GM23338 (cell line): ENCODE measurements around the gene CHRNB2. TPM values are rescaled to one million over a fixed set of nuclear protein-coding genes. Genes with fewer than 3 reads are reported as not detected.

Source experiments
- ATAC-seq: fragments of 200-7000 bp; cut with Tn5 transposase; 3 replicates; pipeline ENCODE4 v1.9.1; 2020
- DNase-seq: peaks from one replicate; pipeline ENCODE4 v3.0.0-alpha.2; 2015; ENCODE audit warnings: low spot score
- H2AFZ ChIP-seq: fragments of 200-600 bp; sonication (generic); 2 replicates; pipeline ENCODE4 v1.8.0; 2016; ENCODE audit warnings: antibody characterized with exemption, mild to moderate bottlenecking, moderate library complexity
- H3F3A ChIP-seq: fragments of 200-600 bp; sonication (generic); replicated peaks from 2 replicates; pipeline ENCODE4 v1.8.0; 2017; ENCODE audit warnings: antibody characterized with exemption, mixed run types, low read depth
- H3K27ac ChIP-seq: fragments of 200-600 bp; sonication (generic); 2 replicates; pipeline ENCODE4 v1.6.1; 2016; ENCODE audit warnings: low read depth
- H3K27me3 ChIP-seq: fragments of 200-600 bp; sonication (generic); 2 replicates; pipeline ENCODE4 v1.8.0; 2016; ENCODE audit warnings: mild to moderate bottlenecking, mixed run types, moderate library complexity; ENCODE audit not compliant: insufficient read depth
- H3K36me3 ChIP-seq: fragments of 200-600 bp; sonication (generic); 2 replicates; pipeline ENCODE4 v1.8.0; 2016; ENCODE audit warnings: mild to moderate bottlenecking; ENCODE audit not compliant: insufficient read depth
- H3K4me1 ChIP-seq: fragments of 200-600 bp; sonication (generic); 2 replicates; pipeline ENCODE4 v1.8.0; 2016; ENCODE audit warnings: mild to moderate bottlenecking, moderate library complexity; ENCODE audit not compliant: insufficient read depth
- H3K4me2 ChIP-seq: fragments of 200-600 bp; sonication (generic); 2 replicates; pipeline ENCODE4 v1.7.1; 2017; ENCODE audit warnings: mixed run types
- H3K4me3 ChIP-seq: fragments of 200-600 bp; sonication (generic); 2 replicates; pipeline ENCODE4 v1.6.1; 2016; ENCODE audit warnings: mixed run types
- H3K79me2 ChIP-seq: fragments of 200-600 bp; sonication (generic); replicated peaks from 2 replicates; pipeline ENCODE4 v1.8.0; 2017; ENCODE audit warnings: mild to moderate bottlenecking; ENCODE audit not compliant: insufficient read depth
- H3K9me2 ChIP-seq: fragments of 200-600 bp; sonication (generic); 2 replicates; pipeline ENCODE4 v1.8.0; 2017; ENCODE audit not compliant: insufficient read depth
- H4K20me1 ChIP-seq: fragments of 200-600 bp; sonication (generic); replicated peaks from 2 replicates; pipeline ENCODE4 v1.8.0; 2017; ENCODE audit warnings: mild to moderate bottlenecking; ENCODE audit not compliant: insufficient read depth
- H3K27ac Mint-ChIP-seq: 2 replicates; pipeline ENCODE4 v1.8.0; 2020; ENCODE audit warnings: inconsistent platforms, mild to moderate bottlenecking, moderate library complexity, mixed read lengths
- H3K27me3 Mint-ChIP-seq: 3 replicates; pipeline ENCODE4 v1.8.0; 2022; ENCODE audit warnings: low read depth, mild to moderate bottlenecking, moderate library complexity, mixed read lengths, inconsistent platforms; ENCODE audit not compliant: insufficient read depth, poor library complexity
- H3K36me3 Mint-ChIP-seq: 3 replicates; pipeline ENCODE4 v1.8.0; 2021; ENCODE audit warnings: low read depth, mild to moderate bottlenecking, inconsistent platforms, moderate library complexity, mixed read lengths
- H3K4me1 Mint-ChIP-seq: 3 replicates; pipeline ENCODE4 v1.8.0; 2020; ENCODE audit warnings: mild to moderate bottlenecking, inconsistent platforms, mixed read lengths
- H3K4me3 Mint-ChIP-seq: 3 replicates; pipeline ENCODE4 v1.8.0; 2021; ENCODE audit warnings: moderate library complexity, mild to moderate bottlenecking, inconsistent platforms, mixed read lengths
- H3K9me3 Mint-ChIP-seq: 3 replicates; pipeline ENCODE4 v1.8.0; 2020; ENCODE audit warnings: moderate library complexity, mild to moderate bottlenecking, inconsistent platforms, mixed read lengths
- CREB1 ChIP-seq: fragments of 250-450 bp; sonication (Bioruptor Pico); IDR thresholded peaks from 2 replicates; pipeline ENCODE4 v1.5.0; 2020; ENCODE audit warnings: low read depth, mild to moderate bottlenecking, moderate library complexity
- EZH2 ChIP-seq: fragments of 200-600 bp; sonication (generic); IDR thresholded peaks from one replicate; pipeline ENCODE4 v1.8.0; 2017; ENCODE audit warnings: antibody characterized with exemption, mild to moderate bottlenecking, low read depth; ENCODE audit not compliant: unreplicated experiment
- EZH2phosphoT487 ChIP-seq: fragments of 200-600 bp; sonication (generic); IDR thresholded peaks from one replicate; pipeline ENCODE4 v1.8.1; 2018; ENCODE audit warnings: antibody characterized with exemption; ENCODE audit not compliant: unreplicated experiment
- JUNB ChIP-seq: IDR thresholded peaks from one replicate; pipeline ENCODE4 v1.6.1; 2016; ENCODE audit warnings: antibody characterized with exemption; ENCODE audit not compliant: unreplicated experiment
- NANOG ChIP-seq: IDR thresholded peaks from 2 replicates; pipeline ENCODE4 v1.6.1; 2016; ENCODE audit warnings: antibody characterized with exemption, borderline replicate concordance
- POLR2AphosphoS5 ChIP-seq: IDR thresholded peaks from 2 replicates; pipeline ENCODE4 v1.6.1; 2016; ENCODE audit warnings: antibody characterized with exemption, low read depth
- STAT1 ChIP-seq: IDR thresholded peaks from one replicate; pipeline ENCODE4 v1.6.1; 2016; ENCODE audit warnings: antibody characterized with exemption; ENCODE audit not compliant: unreplicated experiment
- ZNF114 ChIP-seq: fragments of 250-450 bp; sonication (Bioruptor Pico); IDR thresholded peaks from 2 replicates; pipeline ENCODE4 v1.5.0; 2020; ENCODE audit warnings: mild to moderate bottlenecking, moderate library complexity
- ZNF331 ChIP-seq: fragments of 250-450 bp; sonication (Bioruptor Pico); IDR thresholded peaks from 2 replicates; pipeline ENCODE4 v1.5.0; 2020; ENCODE audit warnings: low read depth, mild to moderate bottlenecking, moderate library complexity
- ZNF462 ChIP-seq: fragments of 250-450 bp; sonication (Bioruptor Pico); IDR thresholded peaks from 2 replicates; pipeline ENCODE4 v1.5.0; 2020; ENCODE audit warnings: mild to moderate bottlenecking, moderate library complexity
- polyA plus RNA-seq: library from polyadenylated mRNA; unstranded; fragments of >200 nt; fragmentation: Nextera tagmentation; extraction: Ambion mirVana; gene quantifications from 2 replicates; pipeline ENCODE4 v1.2.1, GENCODE V29; 2016
- total RNA-seq: library from RNA; depleted of rRNA; stranded (reverse); fragments of >200 nt; shearing (Covaris generic); gene quantifications from 2 replicates; pipeline ENCODE4 v1.2.3, GENCODE V29; 2014
- TF ChIP-seq, protein P1 (sequence below): IDR thresholded peaks from one replicate; pipeline ENCODE4 v1.6.1; 2018; ENCODE audit warnings: antibody characterized with exemption; ENCODE audit not compliant: unreplicated experiment
- TF ChIP-seq, protein P2 (sequence below), 2 experiments: fragments of 200-600 bp in 1 of 2; sonication (generic) in 1 of 2; conservative IDR thresholded peaks; 2 replicates each; pipeline versions ENCODE4 v1.5.1 to v1.6.1; 2016 to 2017; ENCODE audit warnings: antibody characterized with exemption in 2 of 2, low read depth in 2 of 2, mild to moderate bottlenecking in 2 of 2, moderate library complexity in 1 of 2
- TF ChIP-seq, protein P3 (sequence below): IDR thresholded peaks from 2 replicates; pipeline ENCODE4 v1.6.1; 2016; ENCODE audit warnings: antibody characterized with exemption

Gene CHRNB2
- total and polyA plus RNA-seq, 2 experiments from 2014 or later = 0.73 to 3.6 TPM

DNA sequence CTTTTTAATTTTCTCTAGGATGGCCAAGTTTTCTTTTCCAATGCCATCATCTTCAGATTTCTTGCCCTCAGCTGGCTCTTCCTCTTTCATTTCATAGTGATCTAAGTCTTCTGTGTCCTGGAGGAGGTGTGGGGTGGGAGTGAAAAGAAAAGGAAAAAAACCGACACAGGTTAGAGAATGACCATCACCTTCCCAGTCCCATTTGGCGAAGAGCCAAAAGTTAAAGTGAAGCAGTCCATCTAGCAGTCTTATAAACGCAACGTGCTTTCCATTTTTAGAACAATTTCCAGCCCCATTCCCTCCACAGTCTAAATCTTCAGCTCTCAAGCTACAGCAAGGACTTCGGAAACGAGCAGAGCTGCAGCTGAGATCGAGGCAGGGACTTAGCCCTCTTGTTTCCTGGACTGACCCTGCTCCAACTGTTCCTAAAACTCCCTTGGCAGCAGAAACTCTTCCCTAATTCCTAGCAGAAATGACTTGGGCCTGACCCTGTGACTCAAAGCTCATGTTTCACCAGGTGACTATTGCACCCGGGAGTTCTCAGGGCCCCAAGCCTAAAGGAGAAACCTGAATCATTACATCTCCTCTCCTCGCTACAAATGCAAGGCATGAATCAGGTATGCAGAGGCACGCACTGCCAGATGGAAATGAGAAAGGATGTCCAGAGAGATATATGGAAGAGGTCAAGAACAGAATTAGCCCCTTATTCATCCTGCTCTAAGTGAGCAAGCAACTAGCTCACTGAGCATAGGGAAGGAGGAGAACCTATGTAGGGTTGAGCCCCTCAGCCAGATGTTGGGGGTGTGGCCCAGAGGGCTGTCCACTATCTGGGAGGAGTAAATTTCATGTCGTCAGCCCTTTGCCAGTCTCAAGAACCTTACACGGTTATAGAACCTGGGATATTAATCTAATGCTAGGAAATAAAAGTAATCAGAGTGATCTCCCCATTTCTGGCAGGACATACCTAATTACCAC, 14.2 kb upstream of the CHRNB2 start:
- peaks cover 58% of the 10 kb centered on the region for H3K36me3 ChIP-seq
- H3K27me3 Mint-ChIP-seq = peaks cover 3% of the 10 kb centered on the region
- peaks cover 49% of the 10 kb centered on the region for H4K20me1 ChIP-seq
- H3K9me3 Mint-ChIP-seq = no peaks in the 10 kb centered on the region
- no peak overlapping the region for H3K4me3 Mint-ChIP-seq
- H3F3A ChIP-seq = peaks cover 4% of the 10 kb centered on the region; the same call in 1 of the 2 replicates
- H3K4me3 ChIP-seq = no peak overlapping the region
- peaks cover 22% of the 10 kb centered on the region; the same call in 2 of the 3 replicates for H3K4me1 Mint-ChIP-seq
- no peaks in the 10 kb centered on the region for H3K27me3 ChIP-seq
- peaks cover 16% of the 10 kb centered on the region for H3K4me1 ChIP-seq
- H2AFZ ChIP-seq = no peak overlapping the region
- H3K36me3 Mint-ChIP-seq = peaks cover 78% of the 10 kb centered on the region
- H3K27ac Mint-ChIP-seq = no peak overlapping the region
- H3K4me2 ChIP-seq = no peak overlapping the region
- no peaks in the 10 kb centered on the region for H3K9me2 ChIP-seq
- no peak for ATAC-seq
- DNase-seq = no peak
- no peak overlapping the region for H3K27ac ChIP-seq
- H3K79me2 ChIP-seq = peaks cover 27% of the 10 kb centered on the region
- TF ChIP-seq EZH2phosphoT487 = no peak
- TF ChIP-seq POLR2AphosphoS5 = no peak
- TF ChIP-seq, protein P1, sequence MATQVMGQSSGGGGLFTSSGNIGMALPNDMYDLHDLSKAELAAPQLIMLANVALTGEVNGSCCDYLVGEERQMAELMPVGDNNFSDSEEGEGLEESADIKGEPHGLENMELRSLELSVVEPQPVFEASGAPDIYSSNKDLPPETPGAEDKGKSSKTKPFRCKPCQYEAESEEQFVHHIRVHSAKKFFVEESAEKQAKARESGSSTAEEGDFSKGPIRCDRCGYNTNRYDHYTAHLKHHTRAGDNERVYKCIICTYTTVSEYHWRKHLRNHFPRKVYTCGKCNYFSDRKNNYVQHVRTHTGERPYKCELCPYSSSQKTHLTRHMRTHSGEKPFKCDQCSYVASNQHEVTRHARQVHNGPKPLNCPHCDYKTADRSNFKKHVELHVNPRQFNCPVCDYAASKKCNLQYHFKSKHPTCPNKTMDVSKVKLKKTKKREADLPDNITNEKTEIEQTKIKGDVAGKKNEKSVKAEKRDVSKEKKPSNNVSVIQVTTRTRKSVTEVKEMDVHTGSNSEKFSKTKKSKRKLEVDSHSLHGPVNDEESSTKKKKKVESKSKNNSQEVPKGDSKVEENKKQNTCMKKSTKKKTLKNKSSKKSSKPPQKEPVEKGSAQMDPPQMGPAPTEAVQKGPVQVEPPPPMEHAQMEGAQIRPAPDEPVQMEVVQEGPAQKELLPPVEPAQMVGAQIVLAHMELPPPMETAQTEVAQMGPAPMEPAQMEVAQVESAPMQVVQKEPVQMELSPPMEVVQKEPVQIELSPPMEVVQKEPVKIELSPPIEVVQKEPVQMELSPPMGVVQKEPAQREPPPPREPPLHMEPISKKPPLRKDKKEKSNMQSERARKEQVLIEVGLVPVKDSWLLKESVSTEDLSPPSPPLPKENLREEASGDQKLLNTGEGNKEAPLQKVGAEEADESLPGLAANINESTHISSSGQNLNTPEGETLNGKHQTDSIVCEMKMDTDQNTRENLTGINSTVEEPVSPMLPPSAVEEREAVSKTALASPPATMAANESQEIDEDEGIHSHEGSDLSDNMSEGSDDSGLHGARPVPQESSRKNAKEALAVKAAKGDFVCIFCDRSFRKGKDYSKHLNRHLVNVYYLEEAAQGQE = no peak
- no peak for TF ChIP-seq CREB1 (CRISPR knock-in tag)
- no peak for TF ChIP-seq NANOG
- TF ChIP-seq EZH2 = no peak
- TF ChIP-seq, protein P2, sequence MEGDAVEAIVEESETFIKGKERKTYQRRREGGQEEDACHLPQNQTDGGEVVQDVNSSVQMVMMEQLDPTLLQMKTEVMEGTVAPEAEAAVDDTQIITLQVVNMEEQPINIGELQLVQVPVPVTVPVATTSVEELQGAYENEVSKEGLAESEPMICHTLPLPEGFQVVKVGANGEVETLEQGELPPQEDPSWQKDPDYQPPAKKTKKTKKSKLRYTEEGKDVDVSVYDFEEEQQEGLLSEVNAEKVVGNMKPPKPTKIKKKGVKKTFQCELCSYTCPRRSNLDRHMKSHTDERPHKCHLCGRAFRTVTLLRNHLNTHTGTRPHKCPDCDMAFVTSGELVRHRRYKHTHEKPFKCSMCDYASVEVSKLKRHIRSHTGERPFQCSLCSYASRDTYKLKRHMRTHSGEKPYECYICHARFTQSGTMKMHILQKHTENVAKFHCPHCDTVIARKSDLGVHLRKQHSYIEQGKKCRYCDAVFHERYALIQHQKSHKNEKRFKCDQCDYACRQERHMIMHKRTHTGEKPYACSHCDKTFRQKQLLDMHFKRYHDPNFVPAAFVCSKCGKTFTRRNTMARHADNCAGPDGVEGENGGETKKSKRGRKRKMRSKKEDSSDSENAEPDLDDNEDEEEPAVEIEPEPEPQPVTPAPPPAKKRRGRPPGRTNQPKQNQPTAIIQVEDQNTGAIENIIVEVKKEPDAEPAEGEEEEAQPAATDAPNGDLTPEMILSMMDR (conservative IDR thresholded peaks at IDR 0.05; ENCODE audit: low read depth in 2 of 2) = no peak
- TF ChIP-seq STAT1 = no peak
- no peak for TF ChIP-seq ZNF331 (CRISPR knock-in tag)
- no peak for TF ChIP-seq ZNF114
- TF ChIP-seq, protein P3, sequence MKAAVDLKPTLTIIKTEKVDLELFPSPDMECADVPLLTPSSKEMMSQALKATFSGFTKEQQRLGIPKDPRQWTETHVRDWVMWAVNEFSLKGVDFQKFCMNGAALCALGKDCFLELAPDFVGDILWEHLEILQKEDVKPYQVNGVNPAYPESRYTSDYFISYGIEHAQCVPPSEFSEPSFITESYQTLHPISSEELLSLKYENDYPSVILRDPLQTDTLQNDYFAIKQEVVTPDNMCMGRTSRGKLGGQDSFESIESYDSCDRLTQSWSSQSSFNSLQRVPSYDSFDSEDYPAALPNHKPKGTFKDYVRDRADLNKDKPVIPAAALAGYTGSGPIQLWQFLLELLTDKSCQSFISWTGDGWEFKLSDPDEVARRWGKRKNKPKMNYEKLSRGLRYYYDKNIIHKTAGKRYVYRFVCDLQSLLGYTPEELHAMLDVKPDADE = no peak
- TF ChIP-seq ZNF462 (CRISPR knock-in tag) = no peak
- no peak for TF ChIP-seq JUNB
